ENCODE results near the gene REEP6.
"Not testable (repeated sequence)": the region's sequence is repeated elsewhere in the genome, so short reads cannot be mapped to it uniquely, and the experiment has no call there.

Gene REEP6

GRCh38 chr19:1489463-1490310, 1.3 kb upstream of the REEP6 start:
- DNase-seq (ENCODE audit: low read depth in 2 of 2): no peak

- DNase-seq (ENCODE audit: low read depth in 2 of 2): peak; percentile 97
Measured at GRCh38 chr19:1490311-1491113, 469 bp upstream of the REEP6 start, which contains the start of gene PCSK4. PCSK4 (minus strand) TSS chr19:1490350; CDS start chr19:1490346, 4 bp downstream.

GRCh38 chr19:1491849-1492170, 829 bp downstream of the REEP6 start:
- no peak for DNase-seq (ENCODE audit: low read depth in 2 of 2)

- DNase-seq (ENCODE audit: low read depth in 2 of 2): no peak
Measured at GRCh38 chr19:1492474-1493006, 1.6 kb downstream of the REEP6 start.

- no peak for DNase-seq (ENCODE audit: low read depth in 2 of 2)
Measured at GRCh38 chr19:1494115-1494815, 3.3 kb downstream of the REEP6 start.

GRCh38 chr19:1495051-1495798, 4.2 kb downstream of the REEP6 start:
- DNase-seq (ENCODE audit: low read depth in 2 of 2): no peak

GRCh38 chr19:1495799-1496713, 5.1 kb downstream of the REEP6 start:
- no peak for DNase-seq (ENCODE audit: low read depth in 2 of 2)

- no peak for DNase-seq (ENCODE audit: low read depth in 2 of 2)
Measured at GRCh38 chr19:1496714-1497577, 6.0 kb downstream of the REEP6 start.

GRCh38 chr19:1497578-1498235, 6.7 kb downstream of the REEP6 start:
- DNase-seq (ENCODE audit: low read depth in 2 of 2): no peak

GRCh38 chr19:1499231-1499630, 8.2 kb downstream of the REEP6 start:
- DNase-seq (ENCODE audit: low read depth in 2 of 2): not testable (repeated sequence)

GRCh38 chr19:1501200-1501595, 10.2 kb downstream of the REEP6 start:
- no peak for DNase-seq (ENCODE audit: low read depth in 2 of 2)

GRCh38 chr19:1502433-1503088, 11.6 kb downstream of the REEP6 start:
- no peak for DNase-seq (ENCODE audit: low read depth in 2 of 2)

- DNase-seq (ENCODE audit: low read depth in 2 of 2): peak; percentile 28 to 48
Measured at GRCh38 chr19:1503089-1503924, 12.3 kb downstream of the REEP6 start.

GRCh38 chr19:1503925-1504773, 13.2 kb downstream of the REEP6 start:
- DNase-seq (ENCODE audit: low read depth in 2 of 2): no peak

- DNase-seq (ENCODE audit: low read depth in 2 of 2): no peak
Measured at GRCh38 chr19:1505012-1505411, 14.0 kb downstream of the REEP6 start.
